ENCODE data around the gene CORO2B. TPM values are rescaled to one million over a fixed set of nuclear protein-coding genes. Genes with fewer than 3 reads are reported as not detected.

Gene CORO2B
- total RNA-seq, result 79.4 to 123 TPM (median 82.5 TPM) in 3 replicates
- long read RNA-seq, transcript CORO2B-204 (12 exons, 3,566 nt), result major isoform, 10 of 213 reads
- long read RNA-seq, partial matches to known transcripts, result 17 of 213 reads
- long read RNA-seq, other reads (novel, unspliced or antisense), result 185 of 213 reads

DNA sequence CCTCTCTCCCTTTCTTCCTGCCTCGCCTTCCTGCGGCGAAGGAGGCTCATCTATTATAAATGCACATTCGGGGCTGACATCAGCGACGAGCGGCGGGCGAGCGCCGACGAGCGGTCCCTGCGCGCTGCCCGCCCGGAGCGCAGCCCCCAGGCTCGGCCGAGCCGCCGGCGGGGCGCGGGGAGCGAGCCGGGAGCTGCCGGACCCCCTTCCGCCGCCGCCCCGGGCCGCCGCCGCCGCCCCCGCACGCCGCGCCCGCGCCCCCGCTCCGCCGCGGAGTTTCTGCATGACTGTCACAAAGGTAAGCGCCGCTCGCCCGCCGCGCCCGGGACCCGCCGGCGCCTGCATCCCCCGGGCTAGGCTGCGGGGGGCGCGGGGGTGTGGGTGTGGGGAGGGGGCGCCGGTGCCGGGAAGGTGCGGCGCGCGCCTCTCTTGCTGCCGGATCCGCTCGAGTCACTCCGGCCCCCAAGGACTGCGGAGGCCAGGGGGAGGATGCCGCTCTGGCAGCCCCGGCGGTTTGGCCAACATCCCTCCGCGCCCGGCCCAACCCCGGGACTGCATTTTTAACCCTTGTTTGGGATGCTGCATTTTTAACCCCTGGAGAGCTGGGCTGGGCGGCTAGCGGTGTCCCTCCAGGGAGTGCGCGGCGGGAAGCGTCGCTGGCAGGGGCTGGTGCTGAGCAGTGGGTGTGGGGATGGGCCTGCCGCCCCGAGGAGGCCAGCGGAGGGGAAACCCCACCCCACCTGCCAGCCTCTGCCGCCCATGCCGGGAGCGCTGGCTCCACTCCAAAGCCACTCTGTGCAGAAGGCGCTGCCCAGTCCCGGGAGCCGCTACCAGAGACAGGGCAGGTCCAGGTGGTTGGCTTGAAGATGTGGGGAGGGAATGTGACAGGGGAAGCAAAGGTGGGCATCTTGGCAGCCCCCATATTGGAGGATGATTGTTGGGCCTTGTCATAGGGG, at the start of gene CORO2B:
CORO2B (plus strand) TSS at position 14 of the 956 bp plus-strand sequence; CDS start at position 284, 270 bp downstream.
- peak; percentile 87 for DNase-seq (ENCODE audit: low spot score)
- Mint-ChIP-seq H3K4me1 (ENCODE audit: low read depth) (peaks cover 46% of the 10 kb centered on the region), H3K27ac (ENCODE audit: unreplicated experiment) (peak within 1 kb of the TSS; percentile 55), H3K27me3 (ENCODE audit: low read depth) (no peaks in the 10 kb centered on the region), H3K36me3 (ENCODE audit: low read depth) (no peaks in the 10 kb centered on the region), H3K9me3 (ENCODE audit: low read depth) (no peaks in the 10 kb centered on the region), H3K4me3 (ENCODE audit: unreplicated experiment) (peak within 1 kb of the TSS; percentile 74)
- no peak for TF ChIP-seq CTCF (IDR thresholded peaks at IDR 0.05)

DNA sequence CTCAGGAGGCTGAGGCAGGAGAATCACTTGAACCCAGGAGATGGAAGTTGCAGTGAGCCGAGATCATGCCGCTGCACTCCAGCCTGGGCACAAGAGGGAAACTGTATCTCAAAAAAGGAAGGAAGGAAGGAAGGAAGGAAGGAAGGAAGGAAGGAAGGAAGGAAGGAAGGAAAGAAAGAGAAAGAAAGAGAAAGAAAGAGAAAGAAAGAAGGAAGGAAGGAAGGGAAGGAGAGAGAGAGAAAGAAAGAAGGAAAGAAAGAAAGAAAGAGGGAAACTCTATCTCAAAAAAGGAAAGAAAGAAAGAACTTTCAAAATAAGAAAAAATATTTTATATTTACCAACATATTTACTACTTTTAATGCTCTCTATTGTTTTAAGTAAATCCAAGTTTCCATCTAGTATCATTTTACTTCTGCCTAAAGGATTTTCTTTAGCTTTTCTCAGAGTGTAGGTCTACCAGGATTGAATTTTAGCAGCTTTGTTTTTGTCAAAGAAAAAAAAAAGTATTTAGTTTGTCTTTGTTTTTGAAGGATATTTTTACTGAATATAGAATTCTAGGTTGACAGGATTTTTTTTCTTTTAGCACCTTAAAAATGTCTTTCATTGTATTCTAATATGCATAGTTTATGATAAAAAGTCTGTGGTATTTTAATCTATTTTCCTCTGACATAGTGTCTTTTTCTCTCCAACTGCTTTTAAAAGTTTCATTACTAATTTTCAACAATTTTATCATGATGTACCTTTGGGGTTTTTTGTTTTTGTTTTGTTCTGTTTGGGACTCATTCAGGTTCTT, 47.2 kb upstream of the CORO2B start:
- DNase-seq (ENCODE audit: low spot score), result no peak
- TF ChIP-seq CTCF (IDR thresholded peaks at IDR 0.05), result no peak
- Mint-ChIP-seq H3K36me3 (ENCODE audit: low read depth) (peaks cover 42% of the 10 kb centered on the region), H3K27ac (ENCODE audit: unreplicated experiment) (peak overlapping the region; percentile 37), H3K27me3 (ENCODE audit: low read depth) (no peaks in the 10 kb centered on the region), H3K4me1 (ENCODE audit: low read depth) (peaks cover 72% of the 10 kb centered on the region), H3K4me3 (ENCODE audit: unreplicated experiment) (no peak overlapping the region), H3K9me3 (ENCODE audit: low read depth) (peaks cover 29% of the 10 kb centered on the region)

GRCh38 chr15:68536331-68537095, 42.3 kb upstream of the CORO2B start:
- peak overlapping the region; percentile 99 for H3K27ac Mint-ChIP-seq (ENCODE audit: unreplicated experiment)
- TF ChIP-seq CTCF (IDR thresholded peaks at IDR 0.05), result no peak
- no peaks in the 10 kb centered on the region for H3K27me3 Mint-ChIP-seq (ENCODE audit: low read depth)
- peak overlapping the region; percentile 19 for H3K4me3 Mint-ChIP-seq (ENCODE audit: unreplicated experiment)
- H3K36me3 Mint-ChIP-seq (ENCODE audit: low read depth), result peaks cover 39% of the 10 kb centered on the region
- peaks cover 20% of the 10 kb centered on the region for H3K9me3 Mint-ChIP-seq (ENCODE audit: low read depth)
- DNase-seq (ENCODE audit: low spot score), result no peak
- peaks cover 82% of the 10 kb centered on the region for H3K4me1 Mint-ChIP-seq (ENCODE audit: low read depth)

GRCh38 chr15:68537097-68537496, 41.7 kb upstream of the CORO2B start:
- DNase-seq (ENCODE audit: low spot score), result no peak
- H3K27ac Mint-ChIP-seq (ENCODE audit: unreplicated experiment), result peak overlapping the region; percentile 99
- H3K27me3 Mint-ChIP-seq (ENCODE audit: low read depth), result no peaks in the 10 kb centered on the region
- no peak overlapping the region for H3K4me3 Mint-ChIP-seq (ENCODE audit: unreplicated experiment)
- no peak for TF ChIP-seq CTCF (IDR thresholded peaks at IDR 0.05)
- peaks cover 87% of the 10 kb centered on the region for H3K4me1 Mint-ChIP-seq (ENCODE audit: low read depth)
- H3K9me3 Mint-ChIP-seq (ENCODE audit: low read depth), result peaks cover 17% of the 10 kb centered on the region
- peaks cover 35% of the 10 kb centered on the region for H3K36me3 Mint-ChIP-seq (ENCODE audit: low read depth)
